Hepatocyte (in vitro differentiated cells): ENCODE measurements around the gene METTL6.

Source experiments
- CTCF ChIP-seq: fragments of 200-600 bp; sonication (generic); IDR thresholded peaks from 2 replicates; pipeline ENCODE4 v1.5.1; 2016; ENCODE audit warnings: antibody characterized with exemption, mild to moderate bottlenecking; ENCODE audit not compliant: poor library complexity
- EZH2 ChIP-seq: fragments of 200-600 bp; sonication (generic); IDR thresholded peaks from 2 replicates; pipeline ENCODE4 v1.6.1; 2016; ENCODE audit warnings: antibody characterized with exemption, mild to moderate bottlenecking, borderline replicate concordance
- EZH2phosphoT487 ChIP-seq: fragments of 200-600 bp; sonication (generic); IDR thresholded peaks from one replicate; pipeline ENCODE4 v1.6.1; 2018; ENCODE audit warnings: antibody characterized with exemption, mild to moderate bottlenecking, low read depth, moderate library complexity; ENCODE audit not compliant: unreplicated experiment, severe bottlenecking

- no peak for TF ChIP-seq CTCF
- TF ChIP-seq EZH2phosphoT487, result no peak
- TF ChIP-seq EZH2, result no peak
These were observed 1.2 kb upstream of the METTL6 start for GRCh38 chr3:15428539-15428938.
